ENCODE measurements around the gene CAPN12. TPM values are rescaled to one million over a fixed set of nuclear protein-coding genes. Genes with fewer than 3 reads are reported as not detected.

The CAPN12 gene
- total RNA-seq, 1 donor from 2014 or later = not detected

- DNase-seq (peak; percentile 88), ATAC-seq (peak; percentile 51)
- intact Hi-C loops (cut with micrococcal nuclease) = no loop called here
Measured at GRCh38 chr19:38718747-38719543, 25.3 kb downstream of the CAPN12 start.

- no peak for ATAC-seq
- DNase-seq = no peak
- intact Hi-C loops (cut with micrococcal nuclease) = no loop called here
Measured at GRCh38 chr19:38717855-38718254, 26.4 kb downstream of the CAPN12 start.

GRCh38 chr19:38717051-38717450 is 27.2 kb downstream of the CAPN12 start:
- no peak for DNase-seq
- ATAC-seq = no peak
- intact Hi-C loops (cut with micrococcal nuclease) = no loop called here

- peak; percentile 28 for ATAC-seq
- peak; percentile 87 for DNase-seq
- intact Hi-C loops (cut with micrococcal nuclease) = no loop called here
Measured at GRCh38 chr19:38715555-38715954, 28.7 kb downstream of the CAPN12 start.

- ATAC-seq = peak; percentile 39
- peak; percentile 76 for DNase-seq
- intact Hi-C loops (cut with micrococcal nuclease) = no loop called here
Measured at GRCh38 chr19:38714354-38714778, 29.9 kb downstream of the CAPN12 start.

GRCh38 chr19:38713865-38714264 is 30.4 kb downstream of the CAPN12 start:
- DNase-seq (no peak), ATAC-seq (no peak)
- intact Hi-C loops (cut with micrococcal nuclease) = no loop called here

GRCh38 chr19:38713227-38713649 is 31.0 kb downstream of the CAPN12 start:
- intact Hi-C loops (cut with micrococcal nuclease) = no loop called here
- DNase-seq (peak; percentile 85), ATAC-seq (peak; percentile 47)

- intact Hi-C loops (cut with micrococcal nuclease) = no loop called here
- DNase-seq = no peak
- ATAC-seq = no peak
Measured at GRCh38 chr19:38712161-38712748, 32.0 kb downstream of the CAPN12 start.

- peak; percentile 14 for ATAC-seq
- intact Hi-C loops (cut with micrococcal nuclease) = no loop called here
- peak; percentile 68 for DNase-seq
Measured at GRCh38 chr19:38711726-38712153, 32.5 kb downstream of the CAPN12 start.

GRCh38 chr19:38710928-38711725 is 33.1 kb downstream of the CAPN12 start:
- ATAC-seq (no peak), DNase-seq (peak; percentile 66)
- intact Hi-C loops (cut with micrococcal nuclease) = no loop called here

- DNase-seq (no peak), ATAC-seq (no peak)
- intact Hi-C loops (cut with micrococcal nuclease) = no loop called here
Measured at GRCh38 chr19:38710416-38710702, 33.9 kb downstream of the CAPN12 start.

- DNase-seq = no peak
- intact Hi-C loops (cut with micrococcal nuclease) = loop anchor here (10.0 kb wide), 1 partner anchor 55 kb away; no protein-coding TSS in a partner anchor
- ATAC-seq = no peak
Measured at GRCh38 chr19:38709671-38710415, 34.4 kb downstream of the CAPN12 start.

GRCh38 chr19:38709119-38709518 is 35.2 kb downstream of the CAPN12 start:
- DNase-seq (no peak), ATAC-seq (no peak)
- intact Hi-C loops (cut with micrococcal nuclease) = loop anchor here (10.0 kb wide), 1 partner anchor 54 kb away; no protein-coding TSS in a partner anchor

GRCh38 chr19:38708413-38709024 is 35.8 kb downstream of the CAPN12 start:
- intact Hi-C loops (cut with micrococcal nuclease) = loop anchor here (10.0 kb wide), 1 partner anchor 54 kb away; no protein-coding TSS in a partner anchor
- ATAC-seq (no peak), DNase-seq (no peak)

GRCh38 chr19:38707512-38708114 is 36.7 kb downstream of the CAPN12 start:
- intact Hi-C loops (cut with micrococcal nuclease) = loop anchor here (10.0 kb wide), 1 partner anchor 53 kb away; no protein-coding TSS in a partner anchor

GRCh38 chr19:38706792-38707511 is 37.3 kb downstream of the CAPN12 start:
- intact Hi-C loops (cut with micrococcal nuclease) = loop anchor here (10.0 kb wide), 1 partner anchor 52 kb away; no protein-coding TSS in a partner anchor
- no peak for ATAC-seq
- no peak for DNase-seq

More at GRCh38 chr19:38707512-38708114, 36.7 kb downstream of the CAPN12 start:
- peak; percentile 75 for DNase-seq
- ATAC-seq = peak; percentile 21

GRCh38 chr19:38705197-38706019 is 38.9 kb downstream of the CAPN12 start:
- peak; percentile 67 for ATAC-seq
- intact Hi-C loops (cut with micrococcal nuclease) = loop anchor here (10.0 kb wide), 1 partner anchor 51 kb away; no protein-coding TSS in a partner anchor
- DNase-seq = peak; percentile 81
